Ascending aorta (tissue), 2 donors: ENCODE measurements around the gene TEAD4. TPM values are rescaled to one million over a fixed set of nuclear protein-coding genes. Genes with fewer than 3 reads are reported as not detected.

Source experiments
- DNase-seq, 2 donors: peaks; one replicate each; pipeline ENCODE4 v3.0.0-alpha.2; 2019; ENCODE audit warnings: low spot score in 2 of 2
- H3K27ac ChIP-seq, 2 donors: fragments of 200-600 bp; sonication (generic); one replicate each; pipeline ENCODE4 v1.5.1; 2016 to 2017; ENCODE audit warnings: mild to moderate bottlenecking in 1 of 2
- H3K27me3 ChIP-seq: fragments of 200-600 bp; sonication (generic); one replicate; pipeline ENCODE4 v1.5.1; 2017
- H3K36me3 ChIP-seq, 2 donors: fragments of 200-600 bp; sonication (generic); one replicate each; pipeline ENCODE4 v1.5.1; 2016
- H3K4me1 ChIP-seq, 2 donors: fragments of 200-600 bp; sonication (generic); one replicate each; pipeline ENCODE4 v1.5.1; 2016 to 2017; ENCODE audit warnings: mild to moderate bottlenecking in 1 of 2
- H3K4me3 ChIP-seq, 2 donors: fragments of 200-600 bp; sonication (generic); one replicate each; pipeline ENCODE4 v1.5.1; 2016 to 2017; ENCODE audit warnings: mild to moderate bottlenecking in 1 of 2
- H3K9me3 ChIP-seq, 2 donors: fragments of 200-600 bp; sonication (generic); one replicate each; pipeline ENCODE4 v1.5.1; 2016
- intact Hi-C: fragments of 100-400 bp; cut with DNase I; formaldehyde crosslinking; loops from one replicate; pipeline ENCODE4 v1.15.1; 2023
- total RNA-seq: library from RNA; depleted of rRNA; stranded (reverse); fragments of >200 nt; gene quantifications from one replicate; pipeline ENCODE4 v1.1.0, GENCODE V29; 2016
- TF ChIP-seq, protein P1 (sequence below), 3 experiments: fragments of 200-600 bp in 2 of 3; fragments of 450-650 bp in 1 of 3; sonication (generic) in 2 of 3; IDR thresholded peaks; one replicate each; pipeline ENCODE4 v1.5.1; 2016 to 2019; ENCODE audit warnings: antibody characterized with exemption in 3 of 3, mild to moderate bottlenecking in 1 of 3, moderate library complexity in 1 of 3

Gene TEAD4
- total RNA-seq, 1 donor from 2014 or later: 76.1 TPM

DNA sequence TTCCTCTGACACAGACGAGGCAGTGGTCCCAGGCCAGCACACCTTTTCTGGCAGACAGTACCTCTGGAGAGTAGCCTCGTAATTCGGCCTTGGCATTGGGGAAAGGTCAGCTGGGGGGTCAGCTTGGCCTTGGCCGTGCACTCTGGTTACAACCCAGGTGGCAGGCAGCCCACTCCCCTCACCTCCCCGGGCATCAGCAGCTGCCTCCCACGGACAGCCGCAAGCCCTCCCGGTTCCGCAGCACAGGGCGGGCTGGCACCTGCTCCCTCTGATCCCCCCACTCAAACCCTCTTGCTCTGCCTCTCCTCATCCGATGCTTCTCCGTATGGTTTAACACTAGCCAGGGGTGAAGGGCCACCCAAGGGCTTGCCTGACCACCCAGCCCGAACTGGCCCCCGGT lies 50.6 kb downstream of the TEAD4 start:
- TF ChIP-seq, protein P1, sequence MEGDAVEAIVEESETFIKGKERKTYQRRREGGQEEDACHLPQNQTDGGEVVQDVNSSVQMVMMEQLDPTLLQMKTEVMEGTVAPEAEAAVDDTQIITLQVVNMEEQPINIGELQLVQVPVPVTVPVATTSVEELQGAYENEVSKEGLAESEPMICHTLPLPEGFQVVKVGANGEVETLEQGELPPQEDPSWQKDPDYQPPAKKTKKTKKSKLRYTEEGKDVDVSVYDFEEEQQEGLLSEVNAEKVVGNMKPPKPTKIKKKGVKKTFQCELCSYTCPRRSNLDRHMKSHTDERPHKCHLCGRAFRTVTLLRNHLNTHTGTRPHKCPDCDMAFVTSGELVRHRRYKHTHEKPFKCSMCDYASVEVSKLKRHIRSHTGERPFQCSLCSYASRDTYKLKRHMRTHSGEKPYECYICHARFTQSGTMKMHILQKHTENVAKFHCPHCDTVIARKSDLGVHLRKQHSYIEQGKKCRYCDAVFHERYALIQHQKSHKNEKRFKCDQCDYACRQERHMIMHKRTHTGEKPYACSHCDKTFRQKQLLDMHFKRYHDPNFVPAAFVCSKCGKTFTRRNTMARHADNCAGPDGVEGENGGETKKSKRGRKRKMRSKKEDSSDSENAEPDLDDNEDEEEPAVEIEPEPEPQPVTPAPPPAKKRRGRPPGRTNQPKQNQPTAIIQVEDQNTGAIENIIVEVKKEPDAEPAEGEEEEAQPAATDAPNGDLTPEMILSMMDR (IDR thresholded peaks at IDR 0.05): no peak
- no peak overlapping the region for H3K27ac ChIP-seq
- H3K36me3 ChIP-seq: peaks cover 3 to 7% of the 10 kb centered on the region in 2 donors
- no peaks in the 10 kb centered on the region for H3K9me3 ChIP-seq
- H3K27me3 ChIP-seq: no peaks in the 10 kb centered on the region
- no peak overlapping the region for H3K4me3 ChIP-seq
- DNase-seq: no peak
- intact Hi-C loops: no loop called here
- no peaks in the 10 kb centered on the region for H3K4me1 ChIP-seq

DNA sequence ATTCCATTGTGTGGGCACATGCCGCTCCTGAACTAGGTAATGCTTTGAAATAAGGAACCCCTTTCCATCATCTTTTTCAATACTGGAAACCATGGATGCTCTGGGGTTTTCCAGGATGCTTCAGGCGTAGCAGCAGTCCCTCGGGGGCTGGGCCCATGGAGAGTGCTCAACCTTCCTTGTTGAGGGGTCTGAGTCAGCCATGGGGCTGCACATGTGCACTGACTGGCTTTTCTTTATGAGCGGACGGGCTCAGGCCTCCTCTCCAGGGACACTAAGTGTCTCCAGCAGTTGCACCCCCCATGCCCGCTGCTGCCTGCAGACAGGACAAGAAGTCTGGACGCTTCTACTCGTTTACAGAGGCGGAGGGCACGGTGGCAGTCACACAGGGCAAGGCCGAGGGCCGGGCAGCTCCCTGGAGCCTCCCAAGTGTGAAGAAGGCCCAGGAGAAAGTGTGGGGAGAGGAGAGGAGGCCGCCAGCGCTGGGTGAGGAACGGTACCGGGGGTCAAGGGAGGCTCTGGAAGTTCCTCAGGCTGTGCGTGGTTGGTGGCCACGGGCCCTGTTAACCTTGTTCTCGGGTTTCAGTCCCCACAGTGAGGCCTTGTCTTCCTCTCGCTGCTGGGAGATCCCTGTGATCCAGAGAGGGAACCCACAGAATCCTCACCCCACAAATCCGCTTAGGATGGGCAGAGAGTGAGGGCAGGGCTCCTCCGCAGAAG lies 51.2 kb downstream of the TEAD4 start:
- Histone ChIP-seq H3K4me1 (no peaks in the 10 kb centered on the region), H3K27me3 (no peaks in the 10 kb centered on the region), H3K27ac (no peak overlapping the region), H3K36me3 (peaks cover 3 to 6% of the 10 kb centered on the region in 2 donors), H3K4me3 (no peak overlapping the region), H3K9me3 (no peaks in the 10 kb centered on the region)
- intact Hi-C loops: no loop called here
- no peak for DNase-seq
- TF ChIP-seq, protein P1 (IDR thresholded peaks at IDR 0.05): no peak

DNA sequence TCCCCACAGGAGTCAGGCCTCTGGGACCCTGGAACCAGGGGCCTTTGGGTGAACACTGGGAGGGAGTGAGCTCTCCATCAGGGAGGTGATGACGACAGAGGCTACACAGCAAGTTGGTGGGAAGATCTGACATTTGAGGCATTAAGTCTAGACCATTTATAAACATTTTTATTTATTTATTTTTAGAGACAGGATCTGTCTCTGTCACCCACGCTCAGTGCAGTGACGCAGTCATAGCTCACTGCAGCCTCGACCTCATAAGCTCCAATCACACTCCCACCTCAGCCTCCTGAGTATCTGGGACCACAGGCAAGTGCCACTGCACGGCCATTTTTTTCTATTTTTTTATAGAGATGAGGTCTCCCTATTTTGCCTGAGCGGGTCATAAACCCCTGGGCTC lies 53.6 kb downstream of the TEAD4 start:
- TF ChIP-seq, protein P1 (IDR thresholded peaks at IDR 0.05): no peak
- peaks cover 6 to 12% of the 10 kb centered on the region in 2 donors for H3K36me3 ChIP-seq
- intact Hi-C loops: no loop called here
- H3K4me1 ChIP-seq: no peaks in the 10 kb centered on the region
- H3K4me3 ChIP-seq: no peak overlapping the region
- no peak overlapping the region for H3K27ac ChIP-seq
- H3K9me3 ChIP-seq: no peaks in the 10 kb centered on the region
- H3K27me3 ChIP-seq: no peaks in the 10 kb centered on the region
- DNase-seq: no peak

DNA sequence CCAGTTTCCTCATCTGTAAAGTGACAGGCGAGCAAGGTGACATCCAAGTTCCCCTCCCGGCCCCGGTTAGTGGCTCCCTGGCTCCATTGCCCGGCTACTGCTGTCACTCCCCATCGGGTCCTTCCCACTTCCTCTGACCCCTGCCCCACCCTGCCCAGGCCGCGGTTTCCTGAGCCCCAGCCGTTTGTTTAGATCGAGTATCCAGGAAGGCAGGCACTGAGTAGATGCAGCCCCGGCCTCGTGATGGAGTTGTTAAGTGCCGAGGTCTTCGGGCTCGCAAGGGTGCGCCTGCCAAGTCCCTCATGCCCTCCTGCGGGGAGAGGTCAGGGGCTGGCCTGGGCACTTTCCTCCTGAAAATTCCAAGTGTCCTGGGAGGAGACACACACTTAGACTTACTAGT lies 55.4 kb downstream of the TEAD4 start:
- no peaks in the 10 kb centered on the region for H3K4me1 ChIP-seq
- intact Hi-C loops: no loop called here
- H3K9me3 ChIP-seq: no peaks in the 10 kb centered on the region
- H3K27ac ChIP-seq: no peak overlapping the region
- no peak for DNase-seq
- H3K27me3 ChIP-seq: no peaks in the 10 kb centered on the region
- TF ChIP-seq, protein P1 (IDR thresholded peaks at IDR 0.05): no peak
- no peak overlapping the region for H3K4me3 ChIP-seq
- peaks cover 6 to 14% of the 10 kb centered on the region in 2 donors for H3K36me3 ChIP-seq

DNA sequence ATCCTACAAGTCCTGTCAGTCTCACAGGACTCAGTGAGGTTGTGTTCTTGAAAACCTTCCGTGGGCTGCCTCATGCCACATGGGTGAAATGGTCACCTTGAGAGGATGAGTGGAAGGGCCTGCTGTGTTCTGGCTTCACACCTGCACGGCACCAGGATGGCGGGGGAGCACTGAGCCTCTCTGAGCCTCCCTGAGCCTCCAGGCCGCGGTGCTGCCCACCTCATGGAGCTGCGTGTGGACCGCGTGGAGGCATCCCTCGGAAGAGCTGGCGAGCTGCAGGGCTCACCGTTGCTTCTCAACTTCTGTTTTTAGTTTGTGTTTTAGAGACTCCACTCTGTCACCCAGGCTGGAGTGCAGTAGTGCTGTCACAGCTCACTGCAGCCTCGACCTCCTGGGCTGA lies 56.2 kb downstream of the TEAD4 start:
- no peak overlapping the region for H3K27ac ChIP-seq
- H3K27me3 ChIP-seq: no peaks in the 10 kb centered on the region
- intact Hi-C loops: no loop called here
- H3K4me3 ChIP-seq: no peak overlapping the region
- H3K9me3 ChIP-seq: no peaks in the 10 kb centered on the region
- H3K4me1 ChIP-seq: no peaks in the 10 kb centered on the region
- TF ChIP-seq, protein P1 (IDR thresholded peaks at IDR 0.05): no peak
- no peak for DNase-seq
- H3K36me3 ChIP-seq: peaks cover 5 to 15% of the 10 kb centered on the region in 2 donors
